Measurements from ENCODE around the gene PPM1L. TPM values are rescaled to one million over a fixed set of nuclear protein-coding genes. Genes with fewer than 3 reads are reported as not detected.

PPM1L gene
- polyA plus RNA-seq, 3 donors = 5.5 to 9.9 (median 7.8) TPM

DNA sequence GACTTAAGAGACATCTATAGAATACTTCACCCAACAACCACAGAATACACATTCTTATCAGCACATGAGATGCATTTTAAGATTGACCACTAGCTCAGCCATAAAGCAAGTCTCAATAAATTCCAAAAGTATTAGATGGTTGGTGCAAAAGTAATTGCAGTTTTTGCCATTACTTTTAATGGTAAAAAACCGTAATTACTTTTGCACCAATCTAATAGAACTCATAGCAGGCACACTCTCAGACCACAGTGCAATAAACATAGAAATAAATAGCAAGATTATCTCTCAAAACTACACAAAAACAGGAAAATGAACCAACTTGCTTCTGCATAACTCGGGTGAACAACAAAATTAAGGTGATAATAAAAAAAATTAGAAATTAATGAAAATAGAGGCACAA is 33.7 kb upstream of the PPM1L start:
- WGBS (ENCODE audit: insufficient coverage) = no CpG with 5 or more reads among the region's 2 CpGs
- intact Hi-C loops (cut with micrococcal nuclease) = no loop called here
- no peaks in the 10 kb centered on the region for H3K4me1 Mint-ChIP-seq

GRCh38 chr3:160725338-160725737 is 30.7 kb upstream of the PPM1L start:
- DNase-seq = no peak
- Mint-ChIP-seq H3K27me3 (ENCODE audit: low read depth in 3 of 3) (peaks cover 2 to 4% (median 3%) of the 10 kb centered on the region in 3 donors), H3K27ac (no peak overlapping the region), H3K4me1 (no peaks in the 10 kb centered on the region), H3K9me3 (peaks cover 0 to 5% (median 0%) of the 10 kb centered on the region in 7 donors), H3K4me3 (no peak overlapping the region), H3K36me3 (no peaks in the 10 kb centered on the region)
- intact Hi-C loops (cut with micrococcal nuclease) = no loop called here
- no peak overlapping the region for H2AFZ ChIP-seq (ENCODE audit: insufficient read depth, low read depth, low read length, poor library complexity, severe bottlenecking)
- H3K36me3 ChIP-seq (replicated peaks in 1 of 2; ENCODE audit: control insufficient read depth in 1 of 2, insufficient read depth in 2 of 2, low read length in 2 of 2) = no peaks in the 10 kb centered on the region
- no peak overlapping the region for H3K4me3 ChIP-seq (replicated peaks in 1 of 3; ENCODE audit: low read depth in 2 of 3, low read length in 3 of 3)
- no peak overlapping the region for H3K27ac ChIP-seq (ENCODE audit: low read depth in 1 of 2, low read length in 2 of 2)
- H3K9ac ChIP-seq (ENCODE audit: insufficient read depth, low read length, poor library complexity, severe bottlenecking) = no peak overlapping the region
- TF ChIP-seq CTCF (IDR thresholded peaks at IDR 0.05) = no peak
- H3K9me3 ChIP-seq (replicated peaks in 1 of 2; ENCODE audit: control insufficient read depth in 1 of 2, insufficient read depth in 1 of 2, low read length in 2 of 2) = no peaks in the 10 kb centered on the region
- no peaks in the 10 kb centered on the region for H4K20me1 ChIP-seq (ENCODE audit: insufficient read depth, low read length)
- H3K4me2 ChIP-seq (replicated peaks; ENCODE audit: extremely low read depth, low read length, poor library complexity, severe bottlenecking) = no peak overlapping the region
- H3K4me1 ChIP-seq (ENCODE audit: control insufficient read depth in 1 of 2, insufficient read depth in 2 of 2, low read length in 2 of 2) = no peaks in the 10 kb centered on the region
- H3K27me3 ChIP-seq (ENCODE audit: control insufficient read depth in 2 of 2, insufficient read depth in 2 of 2, low read length in 2 of 2) = no peaks in the 10 kb centered on the region
- no CpG with 5 or more reads among the region's 2 CpGs for WGBS (ENCODE audit: insufficient coverage)
- H3K79me2 ChIP-seq (ENCODE audit: insufficient read depth, low read length) = no peaks in the 10 kb centered on the region

More for the DNA sequence above, 33.7 kb upstream of the PPM1L start:
- Mint-ChIP-seq H3K27me3 (ENCODE audit: low read depth in 3 of 3) (peaks cover 0 to 6% (median 3%) of the 10 kb centered on the region in 3 donors), H3K36me3 (no peaks in the 10 kb centered on the region), H3K27ac (no peak overlapping the region), H3K9me3 (peaks cover 0 to 3% (median 0%) of the 10 kb centered on the region in 7 donors), H3K4me3 (no peak overlapping the region)
- H3K4me1 ChIP-seq (ENCODE audit: control insufficient read depth in 1 of 2, insufficient read depth in 2 of 2, low read length in 2 of 2) = no peaks in the 10 kb centered on the region
- H4K20me1 ChIP-seq (ENCODE audit: insufficient read depth, low read length) = no peaks in the 10 kb centered on the region
- H3K4me3 ChIP-seq (replicated peaks in 1 of 3; ENCODE audit: low read depth in 2 of 3, low read length in 3 of 3) = no peak overlapping the region
- H3K9ac ChIP-seq (ENCODE audit: insufficient read depth, low read length, poor library complexity, severe bottlenecking) = no peak overlapping the region
- no peaks in the 10 kb centered on the region for H3K9me3 ChIP-seq (replicated peaks in 1 of 2; ENCODE audit: control insufficient read depth in 1 of 2, insufficient read depth in 1 of 2, low read length in 2 of 2)
- no peaks in the 10 kb centered on the region for H3K36me3 ChIP-seq (replicated peaks in 1 of 2; ENCODE audit: control insufficient read depth in 1 of 2, insufficient read depth in 2 of 2, low read length in 2 of 2)
- TF ChIP-seq CTCF (IDR thresholded peaks at IDR 0.05) = no peak
- no peak for DNase-seq
- H3K27ac ChIP-seq (ENCODE audit: low read depth in 1 of 2, low read length in 2 of 2) = no peak overlapping the region
- no peak overlapping the region for H3K4me2 ChIP-seq (replicated peaks; ENCODE audit: extremely low read depth, low read length, poor library complexity, severe bottlenecking)
- no peak overlapping the region for H2AFZ ChIP-seq (ENCODE audit: insufficient read depth, low read depth, low read length, poor library complexity, severe bottlenecking)
- no peaks in the 10 kb centered on the region for H3K27me3 ChIP-seq (ENCODE audit: control insufficient read depth in 2 of 2, insufficient read depth in 2 of 2, low read length in 2 of 2)
- H3K79me2 ChIP-seq (ENCODE audit: insufficient read depth, low read length) = no peaks in the 10 kb centered on the region
